Nephron progenitor cell (in vitro differentiated cells): ENCODE results near the gene CD53.

Source experiments
- DNase-seq: peaks from one replicate; pipeline ENCODE4 v3.0.0; 2021
- H3K27ac Mint-ChIP-seq: 2 replicates; pipeline ENCODE4 v1.8.0; 2021; ENCODE audit warnings: mild to moderate bottlenecking, moderate library complexity, mixed read lengths
- H3K27me3 Mint-ChIP-seq: 2 replicates; pipeline ENCODE4 v1.8.0; 2021; ENCODE audit warnings: mild to moderate bottlenecking, low read depth, mixed read lengths; ENCODE audit not compliant: poor library complexity
- H3K36me3 Mint-ChIP-seq: 2 replicates; pipeline ENCODE4 v1.8.0; 2021; ENCODE audit warnings: low read depth, mixed read lengths
- H3K4me1 Mint-ChIP-seq: 2 replicates; pipeline ENCODE4 v1.8.0; 2021; ENCODE audit warnings: mixed read lengths
- H3K4me3 Mint-ChIP-seq: 2 replicates; pipeline ENCODE4 v1.8.0; 2021; ENCODE audit warnings: mild to moderate bottlenecking, moderate library complexity, mixed read lengths
- H3K9me3 Mint-ChIP-seq: 2 replicates; pipeline ENCODE4 v1.8.0; 2021; ENCODE audit warnings: mild to moderate bottlenecking, moderate library complexity, mixed read lengths
- TF ChIP-seq, protein P1 (sequence below): fragments of 200-600 bp; sonication (generic); IDR thresholded peaks from 2 replicates; pipeline ENCODE4 v1.5.0; 2021; ENCODE audit warnings: antibody characterized with exemption

CD53 gene

DNA sequence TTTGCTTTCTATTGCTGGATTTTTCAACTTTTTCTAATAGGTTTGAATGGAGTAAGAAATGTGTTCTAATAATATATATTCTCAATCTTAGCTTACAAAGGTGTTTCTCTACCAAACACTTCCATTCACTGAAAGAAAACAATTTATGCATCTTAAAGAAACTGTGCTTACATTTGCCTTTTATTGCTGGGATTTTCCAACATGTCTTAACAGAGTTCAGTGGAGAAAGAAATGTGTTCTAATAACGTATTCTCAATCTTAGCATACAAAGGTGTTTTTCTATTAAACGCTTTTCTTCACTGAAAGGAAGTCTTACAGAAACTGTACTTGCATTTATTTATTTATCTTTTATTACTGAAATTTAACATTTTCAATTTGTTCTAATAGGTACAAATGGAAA, 5.6 kb downstream of the CD53 start:
- no peak for DNase-seq
- no peak overlapping the region for H3K4me3 Mint-ChIP-seq
- TF ChIP-seq, protein P1, sequence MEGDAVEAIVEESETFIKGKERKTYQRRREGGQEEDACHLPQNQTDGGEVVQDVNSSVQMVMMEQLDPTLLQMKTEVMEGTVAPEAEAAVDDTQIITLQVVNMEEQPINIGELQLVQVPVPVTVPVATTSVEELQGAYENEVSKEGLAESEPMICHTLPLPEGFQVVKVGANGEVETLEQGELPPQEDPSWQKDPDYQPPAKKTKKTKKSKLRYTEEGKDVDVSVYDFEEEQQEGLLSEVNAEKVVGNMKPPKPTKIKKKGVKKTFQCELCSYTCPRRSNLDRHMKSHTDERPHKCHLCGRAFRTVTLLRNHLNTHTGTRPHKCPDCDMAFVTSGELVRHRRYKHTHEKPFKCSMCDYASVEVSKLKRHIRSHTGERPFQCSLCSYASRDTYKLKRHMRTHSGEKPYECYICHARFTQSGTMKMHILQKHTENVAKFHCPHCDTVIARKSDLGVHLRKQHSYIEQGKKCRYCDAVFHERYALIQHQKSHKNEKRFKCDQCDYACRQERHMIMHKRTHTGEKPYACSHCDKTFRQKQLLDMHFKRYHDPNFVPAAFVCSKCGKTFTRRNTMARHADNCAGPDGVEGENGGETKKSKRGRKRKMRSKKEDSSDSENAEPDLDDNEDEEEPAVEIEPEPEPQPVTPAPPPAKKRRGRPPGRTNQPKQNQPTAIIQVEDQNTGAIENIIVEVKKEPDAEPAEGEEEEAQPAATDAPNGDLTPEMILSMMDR, result no peak
- no peaks in the 10 kb centered on the region for H3K27me3 Mint-ChIP-seq
- H3K4me1 Mint-ChIP-seq, result no peaks in the 10 kb centered on the region
- H3K36me3 Mint-ChIP-seq, result no peaks in the 10 kb centered on the region
- no peak overlapping the region for H3K27ac Mint-ChIP-seq
- no peaks in the 10 kb centered on the region for H3K9me3 Mint-ChIP-seq

DNA sequence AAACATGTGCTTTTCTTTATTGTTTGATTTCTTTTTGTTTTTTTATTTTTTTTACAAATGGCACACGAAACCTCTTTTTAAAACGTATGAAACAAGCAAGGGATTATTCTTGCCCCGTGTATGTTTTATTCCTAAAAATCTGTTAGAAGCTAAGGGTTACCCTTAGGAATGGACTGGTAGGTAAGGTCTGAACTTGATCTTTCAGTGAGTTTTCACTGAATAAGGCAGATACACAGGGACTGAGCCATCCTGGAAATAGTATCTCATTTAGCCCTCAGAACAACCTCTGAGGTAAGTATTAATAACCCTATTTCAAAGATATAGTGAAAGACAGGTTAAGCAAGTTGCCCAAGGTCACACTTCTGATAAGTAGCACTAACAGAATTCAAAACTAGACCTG, 6.0 kb downstream of the CD53 start:
- H3K4me3 Mint-ChIP-seq, result no peak overlapping the region
- H3K4me1 Mint-ChIP-seq, result no peaks in the 10 kb centered on the region
- H3K36me3 Mint-ChIP-seq, result no peaks in the 10 kb centered on the region
- H3K9me3 Mint-ChIP-seq, result no peaks in the 10 kb centered on the region
- DNase-seq, result no peak
- TF ChIP-seq, protein P1, result no peak
- H3K27ac Mint-ChIP-seq, result no peak overlapping the region
- no peaks in the 10 kb centered on the region for H3K27me3 Mint-ChIP-seq

DNA sequence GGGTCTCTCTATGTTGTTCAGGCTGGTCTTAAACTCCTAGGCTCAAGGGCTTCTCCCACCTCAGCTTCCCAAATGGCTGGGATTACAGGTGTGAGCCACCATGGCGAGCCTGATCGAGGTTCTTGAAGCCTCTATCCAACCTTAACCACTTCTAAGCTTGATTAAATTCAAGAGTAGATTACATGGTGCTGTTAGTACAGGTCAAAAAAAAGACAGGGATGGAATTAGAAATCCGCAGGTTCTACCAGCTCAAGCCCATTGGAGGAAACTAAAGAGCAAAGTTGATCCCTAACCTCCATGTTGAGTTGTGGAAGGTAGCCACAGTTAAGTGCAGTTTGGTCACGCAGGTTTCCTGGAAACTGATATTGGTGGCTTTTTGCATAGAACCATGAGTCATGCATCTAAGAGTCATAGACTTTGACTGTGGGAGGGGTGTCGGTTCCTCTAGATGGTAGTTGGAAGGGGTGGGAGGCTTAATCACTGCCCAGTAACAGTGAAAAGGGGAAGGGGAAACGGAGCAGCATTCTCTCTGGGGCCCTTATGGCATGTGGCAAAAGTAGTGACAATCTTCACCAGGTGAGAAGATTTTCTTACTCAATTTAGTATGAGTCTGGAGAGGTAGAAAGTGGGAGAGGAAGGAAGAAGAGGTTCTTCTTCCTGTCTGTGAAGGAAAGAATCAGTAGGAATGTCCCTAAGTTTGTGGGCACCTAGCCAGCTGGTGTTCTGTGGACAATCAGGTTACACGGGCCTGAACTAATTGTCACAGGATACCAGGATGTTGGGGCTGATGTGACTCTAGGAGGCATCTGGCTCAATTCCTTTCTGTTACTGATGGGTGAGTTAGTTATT, 7.0 kb downstream of the CD53 start:
- H3K4me3 Mint-ChIP-seq, result no peak overlapping the region
- no peaks in the 10 kb centered on the region for H3K36me3 Mint-ChIP-seq
- TF ChIP-seq, protein P1, result no peak
- H3K27me3 Mint-ChIP-seq, result peaks cover 3% of the 10 kb centered on the region
- H3K9me3 Mint-ChIP-seq, result no peaks in the 10 kb centered on the region
- H3K27ac Mint-ChIP-seq, result no peak overlapping the region
- no peaks in the 10 kb centered on the region for H3K4me1 Mint-ChIP-seq
- DNase-seq, result no peak

DNA sequence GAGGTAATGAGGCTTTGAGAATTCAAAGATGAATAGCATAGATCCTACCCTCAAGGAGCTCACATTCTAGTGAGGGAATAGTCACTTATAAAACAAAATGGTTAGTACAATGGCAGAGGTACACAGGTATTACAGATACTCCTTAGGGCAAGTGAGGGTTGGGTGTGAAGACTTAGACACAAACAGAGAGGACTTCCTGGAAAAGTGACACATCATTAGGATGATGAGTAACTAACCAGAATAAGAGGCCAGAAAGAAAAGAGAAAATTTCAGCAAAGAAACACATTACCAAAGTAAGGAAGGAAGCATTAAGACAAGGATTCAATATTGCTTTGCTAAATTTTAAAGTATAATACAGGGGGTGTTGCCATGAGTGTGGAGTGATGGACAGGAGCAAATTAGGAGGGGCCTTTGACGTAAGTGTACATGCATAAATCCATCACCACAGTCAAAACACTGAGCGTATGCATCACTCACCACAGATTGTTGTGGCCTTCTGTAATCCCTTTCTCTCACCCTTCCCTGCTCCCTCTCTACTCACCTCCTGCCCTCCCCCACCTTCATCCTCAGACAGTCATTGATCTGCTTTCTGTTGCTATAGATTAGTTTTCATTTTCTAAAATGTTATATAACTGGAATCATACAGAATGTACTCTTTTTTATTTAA, 7.9 kb downstream of the CD53 start:
- TF ChIP-seq, protein P1, result no peak
- Mint-ChIP-seq H3K27ac (no peak overlapping the region), H3K27me3 (peaks cover 4% of the 10 kb centered on the region), H3K4me1 (no peaks in the 10 kb centered on the region), H3K4me3 (no peak overlapping the region), H3K9me3 (no peaks in the 10 kb centered on the region), H3K36me3 (no peaks in the 10 kb centered on the region)
- no peak for DNase-seq

DNA sequence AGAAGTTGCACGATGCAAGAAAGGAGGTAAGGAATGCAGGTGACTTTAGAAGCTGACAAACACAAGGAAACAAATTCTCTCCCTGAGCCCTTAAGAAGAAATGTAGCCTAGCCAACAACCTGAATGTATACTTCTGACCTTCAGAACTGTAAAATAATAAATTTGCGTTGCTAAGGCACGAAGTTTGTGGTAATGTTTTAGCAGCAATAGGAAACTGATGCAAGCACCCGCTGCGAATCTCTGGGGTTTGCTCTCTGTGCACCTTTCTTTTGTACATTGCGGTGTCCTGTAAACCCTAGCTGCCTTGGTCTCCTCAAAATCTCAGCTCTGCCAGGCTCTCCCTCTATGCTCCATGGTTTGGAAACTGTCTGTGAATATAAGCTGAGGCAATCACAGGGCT, 15.1 kb downstream of the CD53 start:
- Mint-ChIP-seq H3K4me1 (no peaks in the 10 kb centered on the region), H3K4me3 (no peak overlapping the region), H3K27me3 (peaks cover 7% of the 10 kb centered on the region), H3K9me3 (no peaks in the 10 kb centered on the region), H3K27ac (no peak overlapping the region), H3K36me3 (no peaks in the 10 kb centered on the region)
- TF ChIP-seq, protein P1, result no peak
- no peak for DNase-seq

DNA sequence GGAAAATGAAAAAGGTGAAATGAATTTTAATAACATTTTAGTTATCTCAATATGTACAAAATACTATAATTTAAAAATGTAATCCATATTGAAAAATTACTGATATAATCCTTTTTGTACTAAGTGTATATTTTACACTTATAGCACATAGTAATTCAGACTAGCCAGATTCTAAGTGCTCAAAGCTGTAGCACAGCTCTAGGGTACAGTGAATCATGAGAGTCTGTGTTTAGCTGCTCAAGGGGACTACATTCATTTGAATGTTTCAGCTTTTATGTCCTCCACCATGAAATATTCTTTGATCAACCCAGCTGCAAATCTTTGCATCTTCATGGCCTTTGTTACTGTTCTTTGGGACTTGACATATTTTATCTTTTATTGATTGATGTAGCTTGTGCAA, 15.7 kb downstream of the CD53 start:
- H3K4me3 Mint-ChIP-seq, result no peak overlapping the region
- TF ChIP-seq, protein P1, result no peak
- H3K9me3 Mint-ChIP-seq, result no peaks in the 10 kb centered on the region
- H3K36me3 Mint-ChIP-seq, result no peaks in the 10 kb centered on the region
- DNase-seq, result no peak
- no peaks in the 10 kb centered on the region for H3K4me1 Mint-ChIP-seq
- H3K27ac Mint-ChIP-seq, result no peak overlapping the region
- H3K27me3 Mint-ChIP-seq, result peaks cover 7% of the 10 kb centered on the region
